HG03460 (cell line): ENCODE measurements around the gene PTGS1.
A peak's percentile ranks its signal among the peaks of the same experiment; 100 is the strongest.
"Not testable (repeated sequence)": the region's sequence is repeated elsewhere in the genome, so short reads cannot be mapped to it uniquely, and the experiment has no call there.

Experiments
- ATAC-seq: cut with Tn5 transposase; IDR thresholded peaks from one replicate; pipeline ENCODE4 v1.9.1; 2021; ENCODE audit not compliant: unreplicated experiment

The PTGS1 gene

GRCh38 chr9:122346478-122347347 lies 24.1 kb upstream of the PTGS1 start:
- no peak for ATAC-seq

DNA sequence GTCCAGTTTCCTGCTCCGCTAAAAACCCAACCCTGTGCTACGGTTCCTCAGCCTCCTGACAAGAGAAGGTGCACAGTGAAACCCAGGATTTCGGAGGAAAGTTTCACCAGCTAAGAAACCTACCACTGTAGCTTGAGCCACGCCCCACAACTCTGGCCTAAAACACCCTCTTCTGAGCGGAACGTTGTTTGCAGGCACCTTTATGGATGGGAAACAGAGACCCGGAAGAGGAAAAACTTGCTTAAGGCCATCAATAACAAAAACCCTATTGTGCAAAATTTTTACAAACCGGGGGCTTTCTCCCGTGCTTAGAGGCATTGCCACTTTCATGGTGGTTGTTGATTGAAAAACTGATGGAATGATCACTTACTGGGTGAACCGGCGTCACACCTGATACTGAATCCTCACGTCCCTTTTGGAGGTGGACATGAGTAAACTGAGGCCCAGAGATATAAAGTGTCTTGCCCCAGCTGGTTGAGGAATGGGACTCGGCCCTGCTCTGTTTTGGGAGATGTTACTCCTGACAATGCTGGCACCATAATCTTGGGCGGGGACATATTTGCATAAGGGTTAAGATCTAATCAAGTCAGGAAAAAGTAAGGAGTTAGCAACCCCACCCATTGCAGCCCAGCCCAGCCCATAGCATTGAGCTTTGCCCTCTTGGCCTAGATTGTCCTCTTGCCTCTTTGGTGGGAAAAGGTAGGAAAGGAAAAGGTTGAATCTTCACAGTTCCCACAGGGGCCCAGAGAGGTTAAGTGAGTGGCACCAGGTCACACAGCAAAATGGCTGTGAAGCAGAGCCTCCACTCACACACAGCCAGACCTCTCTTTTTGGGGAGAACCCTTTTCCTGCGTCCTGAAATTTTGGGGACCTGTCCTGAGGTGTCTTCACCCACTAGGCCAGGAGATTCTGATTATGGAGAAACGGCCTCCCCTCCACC lies 23.2 kb upstream of the PTGS1 start:
- no peak for ATAC-seq

GRCh38 chr9:122348288-122348777 lies 22.5 kb upstream of the PTGS1 start:
- ATAC-seq: no peak

DNA sequence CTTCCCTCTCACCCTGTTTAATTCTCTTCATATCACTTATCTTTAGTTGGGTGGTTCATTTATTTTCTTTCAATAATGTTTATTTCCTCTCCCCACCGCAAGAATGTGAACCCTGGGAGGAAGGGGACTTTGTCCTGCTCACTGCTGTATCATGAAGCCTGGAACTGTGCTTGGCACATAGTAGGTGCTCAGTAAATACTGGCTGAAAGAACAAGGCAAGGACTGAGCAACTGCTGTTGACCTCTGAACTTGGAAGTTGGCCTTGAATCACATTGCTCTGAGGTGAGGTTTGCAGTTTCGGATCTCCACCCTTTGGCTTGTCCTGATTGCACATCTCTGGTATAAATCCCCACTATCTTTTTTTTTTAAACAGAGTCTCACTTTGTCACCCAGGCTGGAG lies 22.0 kb upstream of the PTGS1 start:
- no peak for ATAC-seq

- ATAC-seq: no peak
Measured at GRCh38 chr9:122349201-122349600, 21.6 kb upstream of the PTGS1 start.

DNA sequence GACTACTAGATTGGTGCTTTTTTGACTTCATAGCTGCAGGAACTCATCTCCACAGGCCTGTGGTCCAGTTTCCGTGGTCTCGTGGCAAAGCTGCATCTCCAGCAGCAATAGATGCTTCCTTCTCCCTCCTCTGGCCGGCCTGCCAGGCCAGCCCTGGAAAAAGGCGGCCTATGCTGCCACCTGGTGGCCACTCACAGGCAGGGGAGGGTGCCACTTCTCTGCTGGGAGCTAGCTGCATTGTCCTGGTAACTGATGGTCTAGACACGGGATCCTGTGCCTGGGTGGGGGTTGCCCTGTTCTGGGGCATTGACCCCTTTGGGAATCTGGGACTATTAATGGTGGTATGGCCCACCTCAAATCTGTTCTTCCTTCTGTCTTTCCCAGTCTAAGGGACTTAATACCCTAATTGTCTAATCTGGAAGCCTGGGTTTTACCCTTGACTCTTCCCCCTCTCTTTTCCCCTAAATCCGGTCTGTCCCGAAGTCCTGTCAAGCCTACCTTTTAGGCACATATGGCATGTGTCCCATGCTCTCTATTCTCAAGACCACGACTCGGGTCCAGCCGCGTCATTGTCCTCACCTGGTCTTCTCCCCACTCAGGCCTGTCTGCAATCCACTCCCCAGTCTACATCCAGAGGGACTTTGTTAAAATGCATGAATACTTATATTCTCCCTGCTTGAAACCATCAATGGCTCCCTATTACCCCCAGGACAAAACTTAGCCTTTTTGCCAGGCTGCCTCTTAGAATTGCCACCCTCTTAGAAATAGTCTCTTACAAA lies 20.1 kb upstream of the PTGS1 start:
- ATAC-seq: peak; percentile 80

DNA sequence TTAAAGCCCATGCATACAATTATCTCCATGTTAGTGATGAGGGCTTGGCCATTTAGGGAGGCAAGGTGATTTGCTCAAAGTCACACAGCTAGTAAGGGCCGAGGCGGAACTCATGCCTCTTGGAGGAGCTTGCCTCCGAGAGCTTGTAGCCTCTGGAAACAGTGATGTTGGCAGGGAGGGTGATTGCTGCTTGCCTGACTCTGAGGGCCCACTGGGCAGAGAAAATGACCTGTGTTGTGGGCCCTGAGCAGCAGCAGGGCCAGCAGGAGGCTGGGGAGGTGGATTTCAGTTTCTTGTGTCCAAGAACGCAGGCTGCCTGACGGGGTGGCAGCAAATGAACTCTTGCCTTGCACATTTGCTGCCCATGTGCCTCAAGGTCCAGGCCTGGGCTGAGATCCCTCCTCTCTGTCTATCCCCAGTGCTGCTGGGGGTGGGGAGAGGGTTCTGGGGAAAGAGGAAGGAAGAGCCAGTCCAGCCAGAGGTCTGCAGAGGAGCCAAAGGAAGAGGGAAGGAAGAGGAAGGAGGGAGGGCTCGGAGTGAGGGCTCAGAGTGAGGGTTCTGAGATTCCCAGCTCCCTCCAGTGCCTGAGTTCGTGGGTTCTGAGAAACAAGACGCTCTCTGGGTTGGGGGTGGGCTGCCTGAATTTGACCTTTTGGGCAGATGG lies 16.2 kb upstream of the PTGS1 start:
- no peak for ATAC-seq

GRCh38 chr9:122355336-122355875 lies 15.4 kb upstream of the PTGS1 start:
- no peak for ATAC-seq

DNA sequence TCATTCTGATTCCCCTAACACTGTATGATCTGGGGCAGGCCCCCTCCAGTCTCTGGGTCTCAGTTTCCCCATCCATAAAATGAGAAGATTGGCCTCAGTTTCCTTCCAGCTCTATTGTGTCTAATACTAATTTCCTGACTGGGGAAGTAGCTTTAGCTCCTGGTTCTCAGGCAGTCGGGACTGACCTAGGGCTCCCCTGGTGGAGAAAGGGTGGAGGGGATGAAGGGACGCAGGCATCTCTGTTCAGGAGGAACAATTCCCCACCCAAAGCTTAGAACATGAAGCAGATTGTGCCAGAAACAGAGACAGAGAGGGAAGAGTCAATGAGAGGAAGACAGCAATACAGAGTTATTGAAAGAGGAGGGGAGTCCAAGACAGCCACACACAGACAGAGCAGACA lies 14.2 kb upstream of the PTGS1 start:
- no peak for ATAC-seq

GRCh38 chr9:122360891-122361290 lies 9.9 kb upstream of the PTGS1 start:
- ATAC-seq: no peak

DNA sequence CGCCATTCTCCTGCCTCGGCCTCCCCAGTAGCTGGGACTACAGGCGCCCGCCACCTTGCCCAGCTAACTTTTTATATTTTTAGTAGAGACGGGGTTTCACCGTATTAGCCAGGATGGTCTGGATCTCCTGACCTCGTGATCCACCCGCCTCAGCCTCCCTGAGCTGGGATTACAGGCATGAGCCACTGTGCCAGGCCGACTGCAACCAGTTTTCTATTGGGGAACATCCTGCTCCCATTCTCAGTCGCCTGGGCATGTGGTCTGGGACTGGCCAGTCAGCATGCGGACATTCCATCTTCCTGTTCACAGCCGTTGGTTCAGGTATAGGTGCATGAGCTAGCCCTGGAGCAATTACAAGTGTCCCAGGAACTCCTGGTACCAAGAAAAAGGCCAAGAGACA lies 7.7 kb upstream of the PTGS1 start:
- ATAC-seq: not testable (repeated sequence)

DNA sequence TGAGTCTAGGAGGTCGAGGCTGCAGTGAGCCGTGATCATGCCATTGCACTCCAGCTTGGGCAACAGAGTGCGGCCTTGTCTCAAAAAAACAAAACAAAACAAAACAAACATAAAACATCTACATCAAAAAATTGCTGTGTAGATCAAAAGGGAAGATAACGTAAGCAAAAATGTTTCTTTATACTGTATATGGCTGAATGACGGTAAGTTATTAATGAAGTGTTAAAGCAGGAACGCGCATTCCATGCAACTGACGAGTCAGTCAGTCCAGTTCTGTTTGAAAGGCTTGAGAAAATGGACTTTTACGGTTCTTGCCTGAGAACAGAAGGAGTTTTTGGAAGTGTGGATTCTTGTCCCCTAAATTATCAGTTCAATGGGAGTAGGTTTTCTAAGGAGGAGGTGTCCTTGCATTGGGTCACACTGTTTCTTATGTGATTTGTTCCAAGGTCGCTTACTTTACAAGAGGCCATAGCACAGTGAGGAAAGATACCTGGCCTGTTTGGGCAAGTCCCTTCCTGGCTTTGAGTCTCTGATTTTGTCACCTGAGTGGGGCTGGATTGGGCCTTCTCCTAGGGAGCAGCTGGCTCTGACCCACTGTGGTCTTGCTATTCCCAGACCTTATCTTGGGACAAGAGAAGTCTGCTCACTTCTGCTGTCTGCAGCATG lies 6.6 kb upstream of the PTGS1 start:
- no peak for ATAC-seq

- ATAC-seq: no peak
Measured at GRCh38 chr9:122364783-122365150, 6.1 kb upstream of the PTGS1 start.

- ATAC-seq: no peak
Measured at GRCh38 chr9:122366074-122366660, 4.7 kb upstream of the PTGS1 start.

DNA sequence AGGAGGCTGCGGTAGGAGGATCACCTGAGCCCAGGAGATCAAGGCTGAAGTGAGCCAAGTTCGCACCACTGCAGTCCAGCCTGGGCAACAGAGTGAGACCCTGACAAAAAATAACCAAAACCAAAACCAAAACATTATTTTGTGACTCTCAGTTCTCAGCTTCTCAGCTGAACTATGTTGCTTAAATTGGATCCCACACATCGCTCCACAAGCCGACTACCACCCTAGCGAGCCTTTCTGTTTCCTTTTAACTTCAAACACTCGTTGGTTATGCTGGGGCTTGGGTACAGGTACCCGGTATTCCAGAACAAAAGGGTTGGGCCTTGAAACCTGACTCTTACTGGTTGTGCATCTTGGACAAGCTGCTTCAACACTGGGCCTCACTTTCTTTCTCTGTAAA lies 3.8 kb upstream of the PTGS1 start:
- ATAC-seq: no peak

DNA sequence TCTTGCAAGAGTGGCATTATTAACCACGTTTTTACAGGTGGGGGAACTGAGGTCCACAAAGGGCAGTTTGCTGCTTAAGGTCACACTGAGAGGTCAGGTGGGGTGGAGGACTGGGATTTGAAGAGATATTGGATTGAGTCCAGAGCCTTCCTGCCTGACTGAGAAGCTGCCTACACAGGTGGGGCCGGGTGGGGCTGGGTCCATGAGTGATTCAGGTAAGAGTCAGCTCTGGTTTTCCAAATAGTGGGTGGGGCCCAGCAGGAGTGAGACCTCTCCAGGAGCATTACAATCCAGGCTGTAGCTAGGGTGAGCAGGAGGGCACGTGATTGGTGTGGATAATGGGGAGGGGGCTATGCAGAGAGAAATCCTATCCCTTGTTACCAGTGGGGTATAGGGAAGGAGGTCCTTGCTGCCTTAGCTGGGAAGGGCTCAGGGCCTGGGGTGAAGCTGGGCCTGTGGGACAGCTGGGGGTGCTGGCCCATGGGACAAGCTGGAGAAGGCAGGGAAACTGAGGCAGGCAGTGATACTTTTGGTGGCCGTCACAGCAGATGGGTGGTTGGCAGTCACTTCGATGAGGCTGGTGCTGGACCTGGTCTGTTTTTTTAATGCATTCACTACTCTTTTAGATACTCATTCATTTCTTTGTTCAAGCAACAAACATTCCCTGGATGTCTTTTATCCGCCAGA lies 2.9 kb upstream of the PTGS1 start:
- ATAC-seq: no peak

GRCh38 chr9:122368642-122369041 lies 2.2 kb upstream of the PTGS1 start:
- ATAC-seq: no peak

DNA sequence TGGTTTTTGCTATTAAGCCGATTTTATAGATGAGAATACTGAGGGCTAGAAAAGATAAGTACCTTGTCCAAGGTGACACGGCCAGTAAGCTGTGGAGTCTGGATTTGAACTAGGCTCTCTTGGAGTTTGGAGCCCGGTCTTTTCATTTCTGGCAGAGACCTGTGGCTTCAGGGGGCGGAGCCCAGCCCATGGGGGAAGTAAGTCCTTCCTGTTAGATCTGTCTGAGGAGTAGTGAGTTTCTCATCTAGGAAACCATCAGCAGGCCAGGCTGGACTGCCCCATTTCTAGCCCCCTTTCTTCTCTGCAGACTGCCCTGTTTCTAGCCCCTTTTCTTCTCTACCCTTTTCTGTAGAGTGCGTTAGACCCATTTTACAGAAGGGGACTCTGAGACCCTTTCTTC lies 521 bp upstream of the PTGS1 start:
- ATAC-seq: no peak

DNA sequence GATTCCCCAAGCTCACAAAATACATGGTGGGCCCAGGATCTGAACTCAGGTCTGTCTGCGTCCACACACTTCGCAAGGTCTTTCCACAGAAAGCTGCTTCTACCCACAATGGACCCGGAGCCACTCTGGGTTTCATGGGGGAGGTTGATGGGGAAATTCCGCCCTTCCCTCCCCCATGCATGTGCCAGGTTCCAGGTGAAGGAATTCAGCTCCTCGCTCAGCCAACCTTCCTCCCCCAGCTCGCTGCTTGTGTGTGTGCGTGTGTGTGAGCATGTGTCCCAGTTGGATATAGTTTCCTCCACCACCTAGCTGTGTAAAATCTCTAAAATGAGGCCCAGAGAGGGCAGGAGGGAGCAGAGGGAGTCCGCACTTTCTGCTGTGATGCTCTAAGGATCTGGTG lies 1.0 kb downstream of the PTGS1 start:
- ATAC-seq: no peak
